K562 (cell line): Measurements from ENCODE around the gene PTPN7. TPM values are rescaled to one million over a fixed set of nuclear protein-coding genes. Genes with fewer than 3 reads are reported as not detected.
A peak's percentile ranks its signal among the peaks of the same experiment; 100 is the strongest.

Experiments
- ATAC-seq: fragments of 200-7000 bp; cut with Tn5 transposase; 3 replicates; pipeline ENCODE4 v1.9.1; 2020; ENCODE audit warnings: moderate library complexity
- BruUV-seq: library from RNA; stranded (reverse); fragments of 400-500 nt; replicated peaks from 2 replicates; lab custom pipeline; 2021; lab: Mats Ljungman, UMichigan
- CTCF ChIA-PET: fragments of 300-600 bp; formaldehyde crosslinking; extraction: SDS; loops from one replicate; lab custom pipeline; 2021; ENCODE audit warnings: low intra/inter-chr PET ratio; lab: Yijun Ruan, JAX
- POLR2A ChIA-PET: fragments of 300-600, 350-650 bp; sonication (Branson Sonifier 250); formaldehyde crosslinking; extraction: SDS; loops from one replicate; lab custom pipeline; 2021; ENCODE audit warnings: antibody characterized with exemption, inconsistent platforms; lab: Yijun Ruan, JAX
- DNase-seq, 4 experiments: peaks; one replicate each; pipeline versions ENCODE4 v3.0.0 to v3.0.0-alpha.2; 2011 to 2018; ENCODE audit warnings: low spot score in 3 of 4, mixed read lengths in 3 of 4; ENCODE audit errors: extremely low read depth in 1 of 4
- FAIRE-seq: peaks from 2 replicates; lab custom pipeline; 2011; peaks lifted over from hg19 to GRCh38; lab: Jason Lieb, UNC
- H2AFZ ChIP-seq: 2 replicates; pipeline ENCODE4 v1.6.0; 2011; ENCODE audit warnings: low read depth, low read length, control low read depth, inconsistent platforms
- H3K27ac ChIP-seq: fragments of 200-600 bp; 3 replicates; pipeline ENCODE4 v1.8.0; 2011; ENCODE audit warnings: low read depth, mild to moderate bottlenecking, control low read depth, inconsistent platforms, low read length, moderate library complexity, mixed read lengths; ENCODE audit errors: extremely low read depth
- H3K27me3 ChIP-seq, 2 experiments: fragments of 300-600 bp in 1 of 2; 2 replicates in 1 of 2; 3 replicates in 1 of 2; pipeline versions ENCODE4 v1.6.0 to v1.8.0; 2011; ENCODE audit warnings: inconsistent platforms in 2 of 2, low read length in 2 of 2, mild to moderate bottlenecking in 1 of 2, mixed read lengths in 1 of 2, moderate library complexity in 1 of 2; ENCODE audit not compliant: control insufficient read depth in 2 of 2, insufficient read depth in 2 of 2
- H3K36me3 ChIP-seq: fragments of 300-600 bp; 3 replicates; pipeline ENCODE4 v1.8.0; 2011; ENCODE audit warnings: mild to moderate bottlenecking, low read length, inconsistent platforms; ENCODE audit not compliant: control insufficient read depth, insufficient read depth
- H3K4me1 ChIP-seq, 2 experiments: fragments of 200-600 bp in 1 of 2; replicated peaks in 1 of 2; 2 replicates in 1 of 2; 3 replicates in 1 of 2; pipeline versions ENCODE4 v1.5.1 to v1.8.0; 2011; ENCODE audit warnings: inconsistent platforms in 2 of 2, low read length in 2 of 2, mild to moderate bottlenecking in 1 of 2, mixed read lengths in 1 of 2, moderate library complexity in 1 of 2; ENCODE audit not compliant: control insufficient read depth in 2 of 2, insufficient read depth in 2 of 2
- H3K4me2 ChIP-seq: 2 replicates; pipeline ENCODE4 v1.6.1; 2011; ENCODE audit warnings: low read length, control low read depth, inconsistent platforms, mixed read lengths; ENCODE audit not compliant: insufficient read depth
- H3K4me3 ChIP-seq: fragments of 200-600 bp; sonication (generic), shearing (Covaris generic); 2 replicates; pipeline ENCODE4 v1.5.1; 2016; ENCODE audit warnings: control low read depth, inconsistent platforms
- H3K79me2 ChIP-seq: fragments of 200-600 bp; 3 replicates; pipeline ENCODE4 v1.8.0; 2011; ENCODE audit warnings: low read length, inconsistent platforms; ENCODE audit not compliant: control insufficient read depth, insufficient read depth
- H3K9ac ChIP-seq, 2 experiments: 2 replicates each; pipeline versions ENCODE4 v1.6.0 to v1.6.1; 2011; ENCODE audit warnings: low read depth in 2 of 2, low read length in 2 of 2, control low read depth in 1 of 2, inconsistent platforms in 1 of 2, mild to moderate bottlenecking in 1 of 2, mixed read lengths in 1 of 2; ENCODE audit not compliant: insufficient read depth in 1 of 2
- H3K9me1 ChIP-seq: one replicate; pipeline ENCODE4 v1.6.0; 2011; ENCODE audit warnings: inconsistent platforms, mild to moderate bottlenecking, low read length, moderate library complexity; ENCODE audit not compliant: control insufficient read depth, insufficient read depth
- H3K9me3 ChIP-seq: replicated peaks from 2 replicates; pipeline ENCODE4 v1.5.1; 2011; ENCODE audit warnings: low read depth, low read length, inconsistent platforms; ENCODE audit not compliant: control insufficient read depth, insufficient read depth
- H4K20me1 ChIP-seq: replicated peaks from 2 replicates; pipeline ENCODE4 v1.6.1; 2011; ENCODE audit warnings: low read length, inconsistent platforms, mixed read lengths; ENCODE audit not compliant: control insufficient read depth, insufficient read depth
- CBFA2T3 ChIP-seq: fragments of 450-650 bp; IDR thresholded peaks from 2 replicates; pipeline ENCODE4 v1.6.1; 2017
- CSDE1 ChIP-seq, 2 experiments: fragments of 450-650 bp; IDR thresholded peaks; 2 replicates each; pipeline ENCODE4 v1.6.1; 2016; ENCODE audit warnings: mild to moderate bottlenecking in 1 of 2
- CTCF ChIP-seq, 3 experiments: IDR thresholded peaks in 2 of 3; conservative IDR thresholded peaks in 1 of 3; 2 replicates each; pipeline ENCODE4 v1.5.1; 2011 to 2012; ENCODE audit warnings: low read length in 3 of 3, mild to moderate bottlenecking in 3 of 3, control low read depth in 2 of 3, improper control_type of control experiment in 1 of 3, inconsistent platforms in 1 of 3, low read depth in 1 of 3, mixed read lengths in 1 of 3, moderate library complexity in 1 of 3; ENCODE audit not compliant: insufficient read depth in 2 of 3
- KAT7 ChIP-seq: sonication (generic); formaldehyde crosslinking; IDR thresholded peaks from 2 replicates; pipeline ENCODE4 v1.8.0; 2022; ENCODE audit warnings: missing genetic modification reagents, mild to moderate bottlenecking, borderline replicate concordance
- LARP7 ChIP-seq: fragments of 450-650 bp; IDR thresholded peaks from 2 replicates; pipeline ENCODE4 v1.6.1; 2016
- MCM2 ChIP-seq: fragments of 450-650 bp; IDR thresholded peaks from 2 replicates; pipeline ENCODE4 v1.6.1; 2017; ENCODE audit warnings: low read depth, mild to moderate bottlenecking
- MTF1 ChIP-seq: fragments of 250-450 bp; sonication (Bioruptor Pico); IDR thresholded peaks from 2 replicates; pipeline ENCODE4 v1.9.0; 2021; ENCODE audit warnings: moderate library complexity, mild to moderate bottlenecking, inconsistent platforms, borderline replicate concordance
- NCOA4 ChIP-seq: fragments of 450-650 bp; IDR thresholded peaks from 2 replicates; pipeline ENCODE4 v1.6.1; 2018; ENCODE audit warnings: mild to moderate bottlenecking; ENCODE audit not compliant: partially characterized antibody
- NR2C2 ChIP-seq, 2 experiments: fragments of 200-800 bp in 1 of 2; sonication (Bioruptor generic) in 1 of 2; sonication (generic) in 1 of 2; formaldehyde crosslinking in 1 of 2; IDR thresholded peaks; 2 replicates each; pipeline versions ENCODE4 v1.6.1 to v1.8.0; 2016 to 2022; ENCODE audit warnings: mild to moderate bottlenecking in 1 of 2, missing compliant biosample characterization in 1 of 2, missing genetic modification characterization in 1 of 2, missing genetic modification reagents in 1 of 2
- PTBP1 ChIP-seq: fragments of 200-400 bp; formaldehyde crosslinking; IDR thresholded peaks from 2 replicates; pipeline ENCODE4 v1.6.1; 2017; ENCODE audit warnings: low read depth, low read length
- PTRF ChIP-seq: fragments of 450-650 bp; IDR thresholded peaks from 2 replicates; pipeline ENCODE4 v1.6.1; 2016; ENCODE audit warnings: mild to moderate bottlenecking, missing genetic modification characterization, missing compliant biosample characterization
- RHOXF2B ChIP-seq: fragments of 250-450 bp; sonication (Bioruptor Pico); conservative IDR thresholded peaks from 2 replicates; pipeline ENCODE4 v1.5.1; 2021
- RNF219 ChIP-seq: fragments of 250-450 bp; sonication (Bioruptor Pico); IDR thresholded peaks from 2 replicates; pipeline ENCODE4 v1.5.0; 2022; ENCODE audit warnings: mild to moderate bottlenecking
- XRCC4 ChIP-seq: IDR thresholded peaks from one replicate; pipeline ENCODE4 v1.6.1; 2011; ENCODE audit not compliant: insufficient read depth, insufficient read length; ENCODE audit errors: extremely low read depth
- ZNF140 ChIP-seq: fragments of 250-450 bp; sonication (Bioruptor Pico); IDR thresholded peaks from 2 replicates; pipeline ENCODE4 v1.8.0; 2021; ENCODE audit warnings: moderate library complexity, mild to moderate bottlenecking, inconsistent platforms
- ZNF395 ChIP-seq: fragments of 200-800 bp; sonication (Bioruptor generic); IDR thresholded peaks from 2 replicates; pipeline ENCODE4 v1.6.1; 2017; ENCODE audit warnings: missing genetic modification characterization, missing compliant biosample characterization
- WGBS: fragments of 100-300 bp; shearing (Covaris generic); methylation state at CpG from one replicate; pipeline ENCODE4 v1.1.6; 2016; ENCODE audit warnings: low coverage, mixed read lengths; ENCODE audit not compliant: insufficient coverage; ENCODE audit errors: missing lambda C conversion rate; 5-methylcytosine and 5-hydroxymethylcytosine counted together
- in situ Hi-C: fragments of 300-500 bp; cut with MboI; formaldehyde crosslinking; loops from 4 replicates; pipeline ENCODE4 v1.15.0; 2018; ENCODE audit warnings: inconsistent platforms, mixed read lengths
- intact Hi-C: fragments of 100-400 bp; cut with micrococcal nuclease; formaldehyde crosslinking; loops from 2 replicates; pipeline ENCODE4 v1.14.2; 2022
- polyA plus RNA-seq, 8 experiments: library from polyadenylated mRNA; depleted of rRNA in 4 of 8; stranded (reverse) in 5 of 8; unstranded in 3 of 8; fragments of >200 nt; fragmentation: Nextera tagmentation in 2 of 8; fragmentation: Illumina TruSeq in 1 of 8; extraction: Ambion mirVana in 2 of 8; extraction: Trizol in 1 of 8; gene quantifications; 2 replicates each; pipeline versions ENCODE4 v1.2.1 to v1.2.3, GENCODE V29; 2011 to 2014; ENCODE audit warnings: inconsistent platforms in 1 of 8, missing spikeins in 1 of 8
- total RNA-seq, 7 experiments: library from RNA; depleted of rRNA in 6 of 7; stranded (reverse); fragments of >200 nt in 6 of 7; fragmentation: Illumina TruSeq in 2 of 7; extraction: Trizol in 2 of 7; gene quantifications; 2 replicates each; pipeline versions ENCODE4 v1.2.1 to v1.2.3, GENCODE V29; 2011 to 2021; ENCODE audit warnings: low replicate concordance in 1 of 7

Gene PTPN7
- total and polyA plus RNA-seq, 9 of the 15 experiments (the other 6 are each of a cell fraction or from before 2014, with no cell fraction given) = 18.7 to 144 (median 120) TPM

- TF ChIP-seq PTRF = no peak
- TF ChIP-seq RNF219 (CRISPR knock-in tag) = no peak
- 0 out of 4 replicates have a peak, but pooled peaks of 1 of the 2 experiments have one; percentile 9 for TF ChIP-seq CSDE1 (IDR thresholded peaks at IDR 0.05)
- TF ChIP-seq NCOA4 = no peak
- no peak for TF ChIP-seq NR2C2 (CRISPR knock-in tag; IDR thresholded peaks at IDR 0.05)
- TF ChIP-seq NR2C2 (tag; IDR thresholded peaks at IDR 0.05) = no peak
These were observed at the start of gene PTPN7 (continued) for GRCh38 chr1:202160377-202160940.

- Histone ChIP-seq H3K4me2 (no peak overlapping the region), H3K79me2 (no peaks in the 10 kb centered on the region), H3K9me1 (no peaks in the 10 kb centered on the region), H3K27me3 (peaks cover 24 to 44% of the 10 kb centered on the region in 2 experiments; a peak in 4 of 5 replicates), H3K9me3 (peaks cover 3% of the 10 kb centered on the region; the same call in 1 of the 2 replicates), H3K36me3 (no peaks in the 10 kb centered on the region), H3K4me1 (peaks cover 5 to 7% of the 10 kb centered on the region in 2 experiments; a peak in 3 of 5 replicates), H2AFZ (no peak overlapping the region), H3K9ac (no peak overlapping the region), H3K27ac (no peak overlapping the region), H3K4me3 (no peak overlapping the region), H4K20me1 (peaks cover 10% of the 10 kb centered on the region; the same call in 1 of the 2 replicates)
- in situ Hi-C loops (loop anchor here (25.0 kb wide), 1 partner anchor 104 kb away; no protein-coding TSS in a partner anchor), intact Hi-C loops (no loop called here)
- DNase-seq (no peak), ATAC-seq (no peak), FAIRE-seq (no peak)
- BruUV-seq = no TSS peak
- 0% methylated on average over 11 of the region's 11 CpGs for WGBS
- POLR2A ChIA-PET = interaction anchor here (0.6 kb wide), 1 partner anchor 10 kb away, joined by 3 read pairs; no protein-coding TSS in a partner anchor
- CTCF ChIA-PET = no interaction called here
- TF ChIP-seq CTCF (IDR thresholded peaks at IDR 0.05 in 2 of 3, conservative IDR thresholded peaks at IDR 0.05 in 1 of 3; ENCODE audit: insufficient read depth in 2 of 3, low read depth in 1 of 3, low read length in 3 of 3) (no peak), KAT7 (CRISPR knock-in tag) (no peak), MCM2 (no peak), MTF1 (no peak), PTBP1 (no peak), XRCC4 (no peak), RHOXF2B (CRISPR knock-in tag) (no peak), CBFA2T3 (no peak), ZNF140 (CRISPR knock-in tag) (no peak), LARP7 (no peak), ZNF395 (CRISPR knock-in tag) (no peak)
These were observed 48.0 kb upstream of the PTPN7 start for GRCh38 chr1:202208351-202208857.
